ENCODE data around the gene ST3GAL3.

DNA sequence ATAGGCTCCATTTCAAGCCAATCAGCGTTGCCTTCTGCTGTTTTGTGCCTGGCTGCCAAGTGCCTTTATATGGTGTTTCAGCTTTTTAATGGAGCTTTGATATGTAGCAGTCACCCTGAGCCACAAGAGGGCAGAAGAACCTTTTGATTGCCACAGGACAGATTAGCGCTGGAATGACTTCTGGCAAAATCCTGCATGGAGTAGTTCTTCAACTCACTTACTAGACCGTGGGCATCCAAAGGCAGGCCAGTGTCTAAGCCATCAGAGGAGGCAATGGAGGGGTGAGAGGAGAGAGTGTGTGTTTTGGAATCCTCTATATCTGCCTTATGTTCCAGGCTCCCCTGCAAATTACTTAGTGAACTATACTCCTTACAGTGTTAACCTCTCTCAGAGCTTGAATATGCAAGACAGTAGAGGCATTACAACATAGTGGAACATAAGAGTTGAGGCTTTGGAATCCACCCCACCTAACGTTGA, 56.2 kb downstream of the ST3GAL3 start:
- TF ChIP-seq FOXM1 (IDR thresholded peaks at IDR 0.05; ENCODE audit: borderline replicate concordance) (no peak), ELF4 (IDR thresholded peaks at IDR 0.05) (no peak)
